ENCODE results near the gene FSIP1.

Gene FSIP1

GRCh38 chr15:39752991-39753390 lies 29.6 kb downstream of the FSIP1 start:
- DNase-seq = no peak

- no peak for DNase-seq
Observed at GRCh38 chr15:39752246-39752645, 30.4 kb downstream of the FSIP1 start.

GRCh38 chr15:39748276-39748675 lies 34.4 kb downstream of the FSIP1 start:
- no peak for DNase-seq

- no peak for DNase-seq
Observed at GRCh38 chr15:39747326-39747725, 35.3 kb downstream of the FSIP1 start.

- no peak for DNase-seq
Observed at GRCh38 chr15:39746714-39747276, 35.8 kb downstream of the FSIP1 start.

GRCh38 chr15:39746176-39746575 lies 36.5 kb downstream of the FSIP1 start:
- DNase-seq = no peak

- no peak for DNase-seq
Observed at GRCh38 chr15:39745415-39745814, 37.2 kb downstream of the FSIP1 start.

- no peak for DNase-seq
Observed at GRCh38 chr15:39744334-39745103, 38.1 kb downstream of the FSIP1 start.

- DNase-seq = no peak
Observed at GRCh38 chr15:39743611-39744010, 39.0 kb downstream of the FSIP1 start.

GRCh38 chr15:39741258-39741657 lies 41.4 kb downstream of the FSIP1 start:
- no peak for DNase-seq

GRCh38 chr15:39738998-39739397 lies 43.6 kb downstream of the FSIP1 start:
- DNase-seq = no peak

GRCh38 chr15:39737196-39737550 lies 45.5 kb downstream of the FSIP1 start:
- no peak for DNase-seq

- no peak for DNase-seq
Observed at GRCh38 chr15:39736412-39737195, 46.0 kb downstream of the FSIP1 start.

- DNase-seq = no peak
Observed at GRCh38 chr15:39735120-39735717, 47.4 kb downstream of the FSIP1 start.

- DNase-seq = no peak
Observed at GRCh38 chr15:39731266-39731665, 51.4 kb downstream of the FSIP1 start.

GRCh38 chr15:39730552-39730951 lies 52.1 kb downstream of the FSIP1 start:
- DNase-seq = no peak

- DNase-seq = no peak
Observed at GRCh38 chr15:39729500-39729899, 53.1 kb downstream of the FSIP1 start.

- no peak for DNase-seq
Observed at GRCh38 chr15:39728845-39729244, 53.8 kb downstream of the FSIP1 start.

GRCh38 chr15:39721893-39722292 lies 60.7 kb downstream of the FSIP1 start:
- no peak for DNase-seq

GRCh38 chr15:39720621-39721611 lies 61.7 kb downstream of the FSIP1 start:
- no peak for DNase-seq

GRCh38 chr15:39720081-39720480 lies 62.6 kb downstream of the FSIP1 start:
- DNase-seq = no peak

- no peak for DNase-seq
Observed at GRCh38 chr15:39719109-39719508, 63.5 kb downstream of the FSIP1 start.

Measured in activated CD4-positive, alpha-beta T cell treated with anti-CD3 and anti-CD28 coated beads, Interleukin-2, Interleukin-6, amounts not matched to agents 100 ng/mL and 50 ng/mL, durations not matched to agents 16 hours and 8 hours (primary cell).